Measurements from ENCODE around the gene KCNJ6.

GRCh38 chr21:37580666-37581065 is 335.6 kb downstream of the KCNJ6 start:
- no peak for TF ChIP-seq HNF4A (conservative IDR thresholded peaks at IDR 0.05)
- no peak for TF ChIP-seq CTCF (IDR thresholded peaks at IDR 0.05; ENCODE audit: low read depth, low read length, missing input control)

Measured in liver (tissue), 3 donors.